SW 1271 (cell line): ENCODE measurements around the gene HABP4.

Source experiments
- DNase-seq, 2 experiments: peaks; one replicate each; lab custom pipeline; 2025; lab: John Stamatoyannopoulos, UW

HABP4 gene, protein sequence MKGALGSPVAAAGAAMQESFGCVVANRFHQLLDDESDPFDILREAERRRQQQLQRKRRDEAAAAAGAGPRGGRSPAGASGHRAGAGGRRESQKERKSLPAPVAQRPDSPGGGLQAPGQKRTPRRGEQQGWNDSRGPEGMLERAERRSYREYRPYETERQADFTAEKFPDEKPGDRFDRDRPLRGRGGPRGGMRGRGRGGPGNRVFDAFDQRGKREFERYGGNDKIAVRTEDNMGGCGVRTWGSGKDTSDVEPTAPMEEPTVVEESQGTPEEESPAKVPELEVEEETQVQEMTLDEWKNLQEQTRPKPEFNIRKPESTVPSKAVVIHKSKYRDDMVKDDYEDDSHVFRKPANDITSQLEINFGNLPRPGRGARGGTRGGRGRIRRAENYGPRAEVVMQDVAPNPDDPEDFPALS

DNA sequence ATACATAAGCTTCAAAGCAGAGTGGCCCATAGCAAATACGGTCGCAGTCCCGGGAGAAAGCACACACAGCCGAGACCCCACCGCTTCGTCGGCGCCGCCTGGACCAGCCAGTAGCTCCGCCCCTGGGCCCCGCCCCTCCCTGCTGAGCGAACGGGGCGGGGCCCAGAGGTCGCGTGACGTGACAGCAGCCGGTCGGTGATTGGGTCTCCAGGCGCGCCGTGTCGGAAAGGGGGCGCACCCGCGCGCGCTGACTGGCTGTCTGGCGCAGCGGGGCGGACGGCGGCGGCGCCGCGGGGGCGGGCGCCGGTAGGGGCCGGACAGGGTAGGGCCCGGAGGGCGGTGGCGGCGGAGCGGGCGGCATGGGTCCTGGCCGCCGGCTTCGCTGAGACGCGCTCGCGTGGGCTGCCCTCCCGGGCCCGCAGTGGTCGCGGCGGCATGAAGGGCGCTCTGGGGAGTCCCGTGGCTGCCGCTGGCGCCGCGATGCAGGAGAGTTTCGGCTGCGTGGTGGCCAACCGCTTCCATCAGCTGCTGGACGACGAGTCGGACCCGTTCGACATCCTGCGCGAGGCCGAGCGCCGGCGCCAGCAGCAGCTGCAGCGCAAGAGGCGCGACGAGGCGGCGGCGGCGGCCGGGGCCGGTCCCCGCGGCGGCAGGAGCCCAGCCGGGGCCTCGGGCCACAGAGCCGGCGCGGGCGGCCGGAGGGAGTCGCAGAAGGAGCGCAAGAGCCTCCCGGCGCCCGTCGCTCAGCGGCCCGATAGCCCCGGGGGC lies at the start of gene HABP4:
Gene HABP4 (plus strand): TSS at position 325 of the 768 bp plus-strand sequence. CDS start 111 bp downstream, at position 436.
- DNase-seq = peak; percentile 84 to 92

DNA sequence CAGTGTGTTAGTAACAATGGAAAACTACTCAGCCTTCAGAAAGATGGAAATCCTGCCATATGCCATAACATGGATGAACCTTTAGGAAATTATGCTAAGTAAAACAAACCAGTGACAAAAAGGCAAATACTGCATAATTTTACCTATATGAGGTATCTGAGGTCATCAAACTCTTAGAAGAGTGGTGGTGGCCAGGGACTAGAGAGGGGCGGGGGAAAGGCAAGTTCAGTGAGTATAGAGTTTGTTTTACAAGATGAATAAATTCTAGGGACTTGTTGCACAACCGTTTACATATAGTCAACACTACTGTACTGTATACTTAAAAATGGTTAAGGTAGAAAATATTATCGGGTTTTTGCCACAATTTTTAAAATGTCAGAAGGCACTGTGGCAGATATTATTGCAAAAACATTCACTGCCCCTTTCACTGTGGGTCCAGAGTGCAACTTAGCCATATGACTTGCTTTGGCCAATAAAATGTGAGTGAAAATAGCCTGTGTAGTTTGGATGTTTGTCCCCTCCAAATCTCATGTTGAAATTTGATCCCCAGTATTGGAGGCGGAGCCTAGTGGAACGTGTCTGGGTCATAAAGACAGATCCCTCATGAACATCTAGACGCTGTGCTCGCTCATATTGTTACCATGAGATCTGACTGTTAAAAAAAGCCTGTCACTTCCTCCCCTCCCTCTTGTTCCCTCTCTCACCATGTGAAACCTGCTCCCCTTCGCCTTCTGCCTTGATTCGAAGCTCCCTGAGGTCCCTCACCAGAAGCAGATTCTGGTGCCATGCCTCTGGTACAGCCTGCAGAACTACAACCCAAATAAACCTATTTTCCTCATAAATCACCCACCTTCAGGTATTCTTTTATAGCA lies 41.3 kb upstream of the HABP4 start:
- DNase-seq = no peak

DNA sequence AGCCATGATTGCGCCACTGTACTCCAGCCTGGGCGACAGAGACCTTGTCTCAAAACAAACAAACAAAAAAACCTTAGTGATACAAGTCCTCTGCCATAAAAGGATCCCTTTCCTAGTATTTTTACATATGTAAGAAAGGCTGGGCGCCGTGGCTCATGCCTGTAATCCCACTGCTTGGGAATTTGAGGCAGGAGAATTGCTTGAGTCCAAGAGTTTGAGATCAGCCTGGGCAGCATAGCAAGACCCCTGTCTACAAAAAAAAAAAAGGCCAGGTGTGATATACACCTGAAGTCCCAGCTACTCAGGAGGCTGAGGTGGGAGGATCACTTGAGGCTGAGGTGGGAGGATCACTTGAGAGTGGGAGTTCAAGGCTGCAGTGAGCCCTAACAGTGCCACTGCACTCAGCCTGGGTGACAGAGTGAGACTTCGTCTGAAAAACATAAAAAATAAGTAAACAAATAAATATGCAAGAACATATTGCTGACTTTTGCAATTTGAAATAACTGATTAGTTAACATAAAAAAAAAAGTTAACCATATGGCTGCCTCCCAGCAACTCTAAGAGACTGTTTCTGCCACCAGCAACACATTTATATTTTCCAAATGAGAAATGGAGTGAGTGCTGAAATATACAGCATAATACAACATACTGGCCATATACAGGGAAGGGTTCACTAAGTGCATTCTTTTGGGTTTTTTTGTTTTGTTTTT lies 38.7 kb upstream of the HABP4 start:
- no peak for DNase-seq

DNA sequence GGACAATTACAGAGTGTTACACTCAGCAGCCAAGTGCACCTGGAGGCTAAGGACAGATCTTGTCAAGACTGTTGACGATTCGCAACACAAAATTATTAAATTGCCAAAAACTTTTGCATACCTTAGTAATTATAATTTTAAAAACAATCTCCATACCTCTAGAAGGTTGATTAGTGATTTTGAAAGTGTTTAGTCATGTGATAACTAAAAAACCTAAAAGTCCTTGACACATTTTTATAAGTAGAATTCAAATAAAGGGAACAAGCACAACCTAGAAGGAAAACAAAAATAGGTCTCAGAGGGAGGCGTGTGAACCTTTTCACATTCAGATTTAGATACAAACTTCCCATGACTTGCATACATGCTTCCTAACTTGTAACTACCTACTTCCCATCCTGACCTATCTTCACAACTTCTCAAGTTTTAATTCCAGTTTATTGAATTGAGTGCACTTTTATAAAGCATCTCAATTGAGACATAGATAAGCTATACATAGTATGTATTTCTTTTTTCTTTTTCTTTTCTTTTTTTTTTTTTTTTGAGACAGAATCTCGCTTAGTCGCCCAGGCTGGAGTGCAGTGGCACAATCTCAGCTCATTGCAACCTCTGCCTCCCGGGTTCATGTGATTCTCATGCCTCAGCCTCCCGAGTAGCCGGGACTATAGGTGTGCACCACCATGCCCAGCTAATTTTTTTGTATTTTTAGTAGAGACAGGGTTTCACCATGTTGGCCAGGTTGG lies 37.6 kb upstream of the HABP4 start:
- no peak for DNase-seq

DNA sequence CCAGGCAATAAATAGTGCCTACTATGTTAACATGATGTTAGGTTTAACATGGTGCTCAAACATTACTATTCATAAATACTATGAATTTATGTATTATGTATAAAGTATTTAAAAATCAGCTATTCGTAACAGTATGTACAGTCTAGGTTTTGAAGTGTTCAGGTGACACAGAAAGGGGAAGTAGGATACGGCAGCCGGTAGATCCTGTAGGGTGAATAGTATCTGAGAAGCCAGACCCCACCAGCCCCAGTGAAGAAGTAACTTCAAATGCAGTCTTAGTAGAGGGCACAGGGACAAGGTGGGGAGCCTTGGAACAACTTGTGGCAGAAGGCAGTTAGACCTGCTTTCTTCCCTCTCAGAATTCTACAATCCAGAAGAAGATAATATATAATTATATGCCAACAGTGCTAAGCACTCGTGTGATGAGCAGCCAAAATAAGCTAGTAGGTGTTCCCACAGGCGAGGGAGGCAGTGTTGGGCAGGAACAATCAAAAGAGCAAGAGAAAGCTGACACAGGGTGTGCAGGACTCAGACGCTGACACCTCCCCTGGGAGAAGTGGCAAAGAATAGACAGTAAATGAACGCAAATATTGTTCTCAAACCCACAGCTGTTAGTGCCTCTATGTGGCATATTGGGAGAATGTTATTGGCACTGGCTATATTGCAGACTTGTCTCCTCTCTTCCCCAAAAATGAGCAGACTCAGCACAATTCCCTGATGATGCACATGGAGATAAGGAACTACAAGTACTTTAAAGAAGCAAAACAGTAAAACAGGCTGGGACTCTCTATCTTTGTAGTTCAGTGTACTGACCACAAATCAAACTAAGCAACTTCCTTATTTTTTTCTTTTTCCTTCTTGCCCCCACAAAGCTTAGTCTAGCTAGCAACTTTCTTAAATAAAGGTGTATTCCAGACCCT lies 36.4 kb upstream of the HABP4 start:
- DNase-seq = no peak

DNA sequence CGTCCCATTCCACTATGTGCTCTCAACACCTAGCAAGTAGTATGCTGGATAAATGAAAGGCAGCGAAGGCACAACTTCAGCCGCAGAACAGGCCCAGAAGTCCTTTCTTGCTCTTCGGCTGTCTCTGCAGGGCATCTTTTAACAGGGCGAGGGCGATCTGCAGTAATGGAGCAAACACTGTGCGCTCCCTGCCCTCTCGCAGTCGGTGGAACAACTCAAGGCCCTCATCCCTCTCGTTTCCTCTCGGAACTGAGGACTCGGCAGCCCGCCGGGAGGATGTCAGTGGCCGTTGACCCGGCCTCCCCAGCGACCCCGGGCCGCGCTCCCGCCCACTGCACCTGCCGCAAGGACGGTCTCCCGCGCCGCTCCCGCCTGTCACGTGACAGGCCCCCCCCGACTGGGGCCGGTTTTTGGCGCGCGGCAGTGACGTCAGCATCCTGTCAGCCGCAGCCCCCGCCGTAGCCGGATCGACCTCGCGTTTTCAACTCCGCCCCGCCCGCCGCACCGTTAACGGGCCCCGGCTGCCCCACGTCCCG lies 32.9 kb upstream of the HABP4 start:
- DNase-seq = peak; percentile 60 to 85

DNA sequence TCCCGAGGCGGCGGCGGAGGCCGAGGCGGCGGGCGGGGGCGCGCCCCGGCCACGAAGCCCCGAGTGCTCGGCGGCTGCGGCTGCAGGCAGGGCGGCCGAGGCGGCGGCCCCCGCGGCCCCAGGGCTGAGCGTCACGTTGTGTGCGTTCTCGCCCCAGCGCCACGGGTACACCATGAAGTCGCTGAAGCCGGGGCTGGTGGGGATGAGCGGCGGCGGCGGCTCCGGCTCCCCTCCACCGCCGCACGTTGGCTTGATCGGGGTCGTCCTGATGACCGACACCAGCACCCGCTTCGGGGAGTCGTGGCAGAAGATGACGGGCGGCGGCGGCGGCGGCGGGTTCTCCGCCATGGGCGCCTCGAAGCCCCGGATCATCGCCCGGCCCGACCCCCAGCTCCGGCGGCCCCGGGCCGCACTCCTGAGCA lies 32.3 kb upstream of the HABP4 start:
- no peak for DNase-seq

DNA sequence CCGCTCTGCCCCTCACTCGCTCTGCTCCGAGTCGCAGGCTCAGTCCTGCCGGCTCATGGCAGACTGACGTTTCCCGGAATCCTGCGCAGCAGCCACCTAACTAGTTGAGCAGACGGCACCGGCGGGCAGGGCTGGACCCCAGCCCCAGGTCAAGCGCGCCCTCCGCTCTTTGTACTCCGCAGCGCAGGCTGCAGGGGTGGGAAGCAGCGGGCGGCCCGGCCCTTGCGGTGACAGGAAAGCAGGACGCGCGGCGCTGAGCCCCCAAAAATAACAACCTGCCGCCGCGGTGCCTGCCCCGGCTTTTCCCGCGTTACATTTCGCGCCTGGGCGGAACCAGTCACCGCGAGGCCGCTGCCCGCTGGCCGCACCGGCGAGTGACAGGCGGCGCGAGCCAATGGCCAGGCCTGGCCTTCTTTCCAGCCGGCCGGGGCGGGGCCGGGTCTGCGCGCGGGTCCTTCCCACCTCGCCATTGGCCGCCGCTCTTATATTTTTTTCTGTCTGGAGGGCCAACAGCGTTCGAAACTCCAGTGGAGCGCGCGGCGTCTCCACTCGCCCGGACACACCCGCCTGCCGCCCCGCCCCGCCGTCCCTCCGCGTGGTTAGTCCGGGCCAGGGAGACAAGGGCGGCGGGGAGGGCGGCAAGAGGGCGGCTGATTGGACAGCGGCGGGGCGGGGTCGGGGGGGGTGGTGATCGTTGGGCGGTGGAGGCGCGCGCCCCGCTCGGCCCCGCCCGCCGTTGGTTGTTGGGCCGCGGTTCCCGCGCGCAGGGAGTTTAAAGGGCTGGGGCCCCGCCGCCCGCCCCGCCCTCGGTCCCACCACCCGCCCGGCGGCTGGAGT lies 31.7 kb upstream of the HABP4 start, which contains the start of gene ZNF367:
Gene ZNF367 (minus strand): TSS at position 288 of the 837 bp plus-strand sequence. CDS start 338 bp downstream, outside the sequence.
- DNase-seq = peak; percentile 96 to 97

DNA sequence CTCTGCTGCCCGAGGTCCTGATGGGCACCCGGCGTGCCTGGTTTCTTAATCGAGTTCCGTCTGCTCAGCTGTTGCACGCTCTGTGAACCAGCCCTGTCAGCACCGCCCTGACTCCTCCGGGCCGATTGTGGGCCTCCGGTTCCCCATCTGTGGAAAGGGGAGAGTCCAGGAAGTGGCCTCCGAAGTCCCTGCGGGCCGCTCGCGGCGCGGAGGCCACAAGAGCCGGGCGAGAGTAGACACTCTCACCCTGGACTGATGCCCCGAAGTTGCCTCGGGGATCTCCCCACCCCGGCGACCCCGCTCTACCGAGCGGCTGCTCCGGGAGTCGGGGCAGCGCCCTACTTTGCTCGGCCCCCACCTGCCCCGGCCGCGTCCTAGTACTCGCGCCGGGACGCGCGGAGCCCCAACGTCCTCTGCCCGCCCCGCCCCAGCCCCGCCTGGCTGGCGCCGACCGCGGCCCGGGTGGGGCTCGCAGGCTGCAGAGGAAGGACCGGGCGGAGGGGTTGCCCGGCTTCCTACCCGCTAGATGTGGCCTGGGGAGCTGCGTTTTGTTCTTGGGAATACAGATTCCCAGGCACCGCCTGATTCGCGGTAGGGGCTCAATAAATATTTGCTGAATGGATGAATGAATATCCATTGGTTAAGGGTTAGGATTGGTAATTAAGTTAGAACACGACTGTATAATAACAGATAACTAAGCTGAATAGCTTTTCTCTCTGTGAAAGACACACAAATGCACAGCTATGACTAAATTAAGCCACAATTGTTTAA lies 30.9 kb upstream of the HABP4 start:
- peak; percentile 57 to 79 for DNase-seq

DNA sequence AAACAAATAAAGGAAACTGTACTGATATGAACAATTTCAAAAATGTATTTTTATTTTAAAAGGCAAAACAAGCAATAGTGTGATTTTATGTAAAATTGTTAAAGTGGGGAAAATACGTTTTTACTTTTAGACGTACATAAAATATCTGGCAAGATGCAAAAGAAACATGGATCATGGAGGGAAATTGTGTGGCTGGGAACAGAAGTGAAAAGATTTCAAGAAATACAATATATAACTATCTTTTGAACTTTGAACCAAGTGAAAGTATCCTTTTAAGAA lies 30.3 kb upstream of the HABP4 start:
- DNase-seq = no peak

DNA sequence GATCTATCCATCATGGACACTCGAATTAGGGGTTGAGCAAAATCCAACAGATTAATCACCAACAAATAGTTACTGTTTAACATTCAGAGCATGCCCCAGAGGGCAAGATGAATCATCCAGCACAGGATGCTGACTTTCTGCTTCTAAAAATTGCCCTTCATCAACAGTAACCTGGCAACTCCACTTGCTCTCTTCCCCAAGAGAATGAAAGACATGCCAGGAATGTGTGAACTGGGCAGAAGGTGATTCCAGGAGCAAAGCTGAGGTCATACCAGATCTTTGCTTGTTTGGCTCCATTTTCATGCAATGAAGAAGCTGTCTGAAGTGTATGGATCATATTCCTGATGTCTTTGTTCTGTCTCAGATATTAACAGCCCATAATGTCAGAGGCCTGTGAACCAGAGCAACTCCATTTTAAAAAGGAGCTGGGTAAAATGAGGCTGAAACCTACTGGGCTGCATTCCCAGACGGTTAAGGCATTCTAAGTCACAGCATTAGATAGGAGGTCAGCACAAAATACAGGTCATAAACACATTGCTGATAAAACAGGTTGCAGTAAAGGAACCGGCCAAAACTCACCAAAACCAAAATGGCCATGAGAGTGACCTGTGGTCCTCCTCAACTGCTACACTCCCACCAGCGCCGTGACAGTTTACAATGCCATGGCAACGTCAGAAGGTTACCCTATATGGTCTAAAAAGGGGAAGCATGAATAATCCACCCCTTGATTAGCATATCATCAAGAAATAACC lies 29.3 kb upstream of the HABP4 start:
- peak; percentile 97 to 100 for DNase-seq

DNA sequence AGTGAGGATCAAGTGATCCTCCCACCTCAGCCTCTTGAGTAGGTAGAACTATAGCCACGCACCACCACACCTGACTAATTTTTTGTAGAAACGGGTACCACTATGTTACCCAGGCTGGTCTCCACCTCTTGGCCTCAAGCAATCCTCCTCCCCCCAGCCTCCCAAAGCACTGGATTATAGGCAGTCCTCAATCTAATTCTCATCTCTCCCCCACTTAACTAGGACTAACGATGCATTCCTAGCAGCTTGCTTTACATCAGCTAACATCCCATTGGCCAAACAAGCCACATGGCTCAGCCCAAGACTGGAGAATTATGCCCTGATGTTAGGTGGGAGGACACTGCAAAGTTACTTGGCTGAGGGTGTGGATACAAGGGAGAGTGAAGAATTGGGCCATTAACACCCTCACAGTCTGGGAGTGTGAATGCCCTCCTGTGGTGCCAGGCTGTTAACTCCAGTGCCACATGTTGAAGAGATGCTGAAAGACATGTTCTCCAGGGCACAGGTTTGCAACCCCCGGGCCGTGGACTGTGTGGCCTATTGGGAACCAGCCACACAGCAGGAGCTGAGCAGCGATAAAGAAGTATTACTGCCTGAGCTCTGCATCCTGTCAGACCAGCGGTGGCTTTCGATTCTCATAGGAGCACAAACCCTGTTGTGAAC lies 26.5 kb upstream of the HABP4 start:
- DNase-seq = no peak

DNA sequence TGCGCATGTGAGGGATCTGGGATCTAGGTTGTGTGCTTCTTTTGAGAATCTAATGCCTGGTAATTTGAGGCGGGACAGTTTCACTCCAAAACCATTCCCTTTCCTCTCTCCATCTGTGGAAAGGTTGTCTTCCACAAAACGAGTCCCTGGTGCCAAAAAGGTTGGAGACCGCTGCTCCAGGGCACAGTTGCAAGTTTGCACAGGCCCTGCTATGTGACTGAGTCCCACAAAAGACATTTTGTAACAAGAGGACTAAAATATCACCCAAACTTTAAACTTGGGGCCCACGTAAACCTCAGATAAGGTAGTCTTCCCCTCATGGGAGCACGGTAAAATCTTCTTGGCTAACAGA lies 26.0 kb upstream of the HABP4 start:
- DNase-seq = no peak

DNA sequence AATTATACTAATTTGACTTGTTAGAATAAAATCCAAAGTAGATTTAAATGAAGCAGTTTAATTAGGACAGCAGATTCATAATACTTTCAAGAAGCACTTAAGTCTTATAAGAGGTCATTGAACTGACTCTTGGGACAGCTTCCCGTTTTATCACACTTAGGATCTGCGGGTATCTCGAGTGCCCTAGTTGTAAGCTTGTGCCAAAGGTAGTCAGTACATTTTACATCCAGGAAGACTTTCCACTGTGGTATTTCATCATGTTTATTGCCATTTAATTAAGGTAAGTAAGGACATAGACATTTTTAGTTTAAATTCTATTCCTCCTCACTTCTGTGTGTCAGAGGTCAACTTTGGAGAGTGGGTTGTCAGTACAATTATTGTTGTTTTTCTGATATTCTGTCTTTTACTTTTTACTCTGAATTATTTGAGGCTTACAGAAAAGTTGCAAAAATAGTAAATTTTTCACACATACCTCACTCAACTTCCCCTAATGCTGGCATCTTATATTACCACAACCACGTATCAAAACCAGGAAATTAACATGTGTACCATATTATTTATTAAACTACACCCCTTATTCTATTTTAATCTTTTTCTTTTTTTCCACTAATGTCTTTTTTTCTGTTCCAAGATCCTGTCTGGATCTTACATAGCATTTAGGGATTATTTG lies 24.3 kb upstream of the HABP4 start:
- no peak for DNase-seq

DNA sequence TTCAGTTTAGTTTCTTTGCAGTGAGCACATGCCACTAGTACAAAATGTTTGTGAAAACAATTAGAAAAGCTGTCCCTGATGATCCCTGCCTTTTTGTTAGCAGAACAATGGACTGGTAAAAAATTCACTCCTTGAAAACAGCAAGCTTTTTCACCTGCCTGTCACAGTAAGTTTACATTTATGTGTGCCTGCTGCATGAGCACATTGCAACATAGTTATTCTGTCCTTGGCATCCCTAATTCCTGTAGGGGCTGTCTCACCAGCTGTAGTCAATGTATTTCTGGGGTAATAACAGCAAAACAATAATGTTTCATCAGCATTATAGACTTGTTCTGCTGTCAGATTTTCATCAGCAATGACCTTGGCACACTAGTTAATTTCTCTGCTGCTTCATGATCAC lies 20.2 kb upstream of the HABP4 start:
- no peak for DNase-seq

DNA sequence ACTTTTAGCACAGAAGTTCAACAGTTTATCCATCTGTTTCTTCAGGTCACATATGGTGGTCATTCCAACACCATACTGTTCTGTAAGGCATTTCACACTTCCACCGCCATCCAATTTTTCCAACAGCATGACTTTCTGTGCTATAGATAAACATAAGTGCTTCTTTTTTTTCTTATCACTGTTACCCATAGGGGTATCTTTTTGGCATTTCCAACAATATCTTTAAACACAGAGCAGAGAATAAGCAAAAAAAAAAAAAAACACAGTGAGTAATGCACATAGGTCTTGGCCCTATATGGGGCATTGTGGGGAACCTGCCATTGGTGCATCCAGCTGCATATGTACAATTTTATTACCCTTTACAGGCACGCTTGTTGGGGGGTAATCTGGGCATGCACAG lies 19.6 kb upstream of the HABP4 start:
- no peak for DNase-seq
